Measurements from ENCODE around the gene UNK. TPM values are rescaled to one million over a fixed set of nuclear protein-coding genes. Genes with fewer than 3 reads are reported as not detected.

UNK gene
- total RNA-seq, 2 donors from 2014 or later, result 31.0 to 51.7 TPM

DNA sequence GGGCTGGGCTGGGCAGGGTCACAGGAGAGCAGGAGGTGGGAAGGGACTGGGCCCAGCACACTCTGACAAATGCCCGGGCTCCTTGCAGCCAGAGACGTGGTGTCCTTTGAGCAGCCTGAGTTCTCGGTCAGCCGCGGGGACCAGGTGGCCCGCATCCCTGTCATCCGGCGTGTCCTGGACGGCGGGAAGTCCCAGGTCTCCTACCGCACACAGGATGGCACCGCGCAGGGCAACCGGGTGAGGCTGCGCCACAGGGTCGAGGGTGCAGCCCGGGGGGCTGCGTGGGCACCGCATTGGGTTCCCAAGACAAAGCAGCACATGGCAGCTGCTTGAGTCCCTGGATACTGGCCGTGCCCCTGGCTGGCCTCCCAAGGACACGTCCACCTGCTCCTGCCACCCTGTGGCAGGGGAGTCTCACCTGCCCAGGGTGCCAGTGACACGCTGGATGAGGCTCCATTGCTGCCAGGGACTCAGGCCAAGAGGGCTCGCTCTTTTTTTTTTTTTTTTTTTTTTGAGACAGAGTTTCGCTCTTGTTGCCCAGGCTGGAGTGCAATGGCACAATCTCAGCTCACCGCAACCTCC is 40.9 kb upstream of the UNK start:
- Histone ChIP-seq H3K27me3 (replicated peaks; ENCODE audit: insufficient read depth) (no peaks in the 10 kb centered on the region), H3K36me3 (no peaks in the 10 kb centered on the region), H3K27ac (no peak overlapping the region), H3K9me3 (no peaks in the 10 kb centered on the region), H3K4me1 (ENCODE audit: control insufficient read depth in 1 of 2, low read depth in 2 of 2) (no peaks in the 10 kb centered on the region), H3K4me3 (no peak overlapping the region)
- ATAC-seq (ENCODE audit: insufficient number of reproducible peaks, low FRiP score, low read depth) (no peak), DNase-seq (ENCODE audit: low spot score) (no peak)
- TF ChIP-seq, protein P1, sequence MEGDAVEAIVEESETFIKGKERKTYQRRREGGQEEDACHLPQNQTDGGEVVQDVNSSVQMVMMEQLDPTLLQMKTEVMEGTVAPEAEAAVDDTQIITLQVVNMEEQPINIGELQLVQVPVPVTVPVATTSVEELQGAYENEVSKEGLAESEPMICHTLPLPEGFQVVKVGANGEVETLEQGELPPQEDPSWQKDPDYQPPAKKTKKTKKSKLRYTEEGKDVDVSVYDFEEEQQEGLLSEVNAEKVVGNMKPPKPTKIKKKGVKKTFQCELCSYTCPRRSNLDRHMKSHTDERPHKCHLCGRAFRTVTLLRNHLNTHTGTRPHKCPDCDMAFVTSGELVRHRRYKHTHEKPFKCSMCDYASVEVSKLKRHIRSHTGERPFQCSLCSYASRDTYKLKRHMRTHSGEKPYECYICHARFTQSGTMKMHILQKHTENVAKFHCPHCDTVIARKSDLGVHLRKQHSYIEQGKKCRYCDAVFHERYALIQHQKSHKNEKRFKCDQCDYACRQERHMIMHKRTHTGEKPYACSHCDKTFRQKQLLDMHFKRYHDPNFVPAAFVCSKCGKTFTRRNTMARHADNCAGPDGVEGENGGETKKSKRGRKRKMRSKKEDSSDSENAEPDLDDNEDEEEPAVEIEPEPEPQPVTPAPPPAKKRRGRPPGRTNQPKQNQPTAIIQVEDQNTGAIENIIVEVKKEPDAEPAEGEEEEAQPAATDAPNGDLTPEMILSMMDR (IDR thresholded peaks at IDR 0.05), result no peak

DNA sequence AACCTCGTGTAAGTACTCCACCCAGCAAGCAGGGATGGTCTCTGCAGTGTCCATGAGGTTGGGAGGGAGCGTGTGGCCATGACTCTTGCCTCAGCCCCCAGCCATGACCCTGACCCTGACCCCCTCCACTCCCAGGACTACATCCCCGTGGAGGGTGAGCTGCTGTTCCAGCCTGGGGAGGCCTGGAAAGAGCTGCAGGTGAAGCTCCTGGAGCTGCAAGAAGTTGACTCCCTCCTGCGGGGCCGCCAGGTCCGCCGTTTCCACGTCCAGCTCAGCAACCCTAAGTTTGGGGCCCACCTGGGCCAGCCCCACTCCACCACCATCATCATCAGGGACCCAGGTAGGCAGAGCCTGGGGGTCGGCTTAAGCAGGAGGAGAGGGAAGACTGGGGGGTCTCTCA is 35.9 kb upstream of the UNK start:
- no peak overlapping the region for H3K4me3 ChIP-seq
- H3K36me3 ChIP-seq, result no peaks in the 10 kb centered on the region
- H3K4me1 ChIP-seq (ENCODE audit: control insufficient read depth in 1 of 2, low read depth in 2 of 2), result peaks cover 0 to 23% of the 10 kb centered on the region in 2 donors
- TF ChIP-seq, protein P1 (IDR thresholded peaks at IDR 0.05), result no peak
- ATAC-seq (ENCODE audit: insufficient number of reproducible peaks, low FRiP score, low read depth) (no peak), DNase-seq (ENCODE audit: low spot score) (no peak)
- no peaks in the 10 kb centered on the region for H3K9me3 ChIP-seq
- H3K27me3 ChIP-seq (replicated peaks; ENCODE audit: insufficient read depth), result no peaks in the 10 kb centered on the region
- no peak overlapping the region for H3K27ac ChIP-seq

DNA sequence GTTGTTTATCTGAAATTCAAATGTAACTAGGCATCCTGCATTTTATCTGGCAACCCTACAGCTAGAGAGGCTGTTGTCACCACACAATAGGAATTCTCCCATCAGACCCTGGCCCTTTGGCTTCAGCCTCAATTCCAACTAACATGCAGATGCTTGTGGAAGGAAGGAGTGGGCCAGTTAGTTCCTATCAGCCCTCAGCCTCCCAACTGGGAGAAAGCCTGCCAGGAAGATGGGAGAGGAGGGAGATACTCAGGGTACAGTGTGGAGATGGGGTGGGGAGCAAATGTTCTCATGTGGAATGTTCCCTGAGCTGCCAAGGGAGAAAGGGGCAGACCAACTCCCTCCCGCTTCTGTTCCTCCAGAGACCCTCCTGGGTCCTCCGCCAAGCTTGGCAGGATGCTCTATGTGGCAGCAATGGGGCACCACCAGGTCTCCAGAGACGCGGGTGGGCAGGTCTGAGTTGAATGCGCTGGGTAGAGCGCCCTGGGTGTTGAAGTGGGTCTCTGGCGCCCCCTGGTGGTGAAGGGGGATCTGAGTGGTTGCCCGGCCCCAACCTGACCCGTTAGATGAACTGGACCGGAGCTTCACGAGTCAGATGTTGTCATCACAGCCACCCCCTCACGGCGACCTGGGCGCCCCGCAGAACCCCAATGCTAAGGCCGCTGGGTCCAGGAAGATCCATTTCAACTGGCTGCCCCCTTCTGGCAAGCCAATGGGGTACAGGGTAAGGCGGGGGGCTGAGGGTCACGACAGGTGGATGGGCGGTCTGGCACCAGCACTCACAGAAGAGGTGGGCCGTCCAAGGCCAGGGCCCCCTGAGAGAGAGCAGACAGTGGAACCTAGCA is 34.8 kb upstream of the UNK start:
- Histone ChIP-seq H3K4me1 (ENCODE audit: control insufficient read depth in 1 of 2, low read depth in 2 of 2) (peaks cover 3 to 32% of the 10 kb centered on the region in 2 donors), H3K4me3 (peak overlapping the region; percentile 23), H3K36me3 (no peaks in the 10 kb centered on the region), H3K27me3 (replicated peaks; ENCODE audit: insufficient read depth) (no peaks in the 10 kb centered on the region), H3K9me3 (no peaks in the 10 kb centered on the region), H3K27ac (peak overlapping the region in 1 of 2 donors; percentile 30)
- TF ChIP-seq, protein P1 (IDR thresholded peaks at IDR 0.05), result peak; percentile 98
- ATAC-seq (ENCODE audit: insufficient number of reproducible peaks, low FRiP score, low read depth) (no peak), DNase-seq (ENCODE audit: low spot score) (peak; percentile 79)

DNA sequence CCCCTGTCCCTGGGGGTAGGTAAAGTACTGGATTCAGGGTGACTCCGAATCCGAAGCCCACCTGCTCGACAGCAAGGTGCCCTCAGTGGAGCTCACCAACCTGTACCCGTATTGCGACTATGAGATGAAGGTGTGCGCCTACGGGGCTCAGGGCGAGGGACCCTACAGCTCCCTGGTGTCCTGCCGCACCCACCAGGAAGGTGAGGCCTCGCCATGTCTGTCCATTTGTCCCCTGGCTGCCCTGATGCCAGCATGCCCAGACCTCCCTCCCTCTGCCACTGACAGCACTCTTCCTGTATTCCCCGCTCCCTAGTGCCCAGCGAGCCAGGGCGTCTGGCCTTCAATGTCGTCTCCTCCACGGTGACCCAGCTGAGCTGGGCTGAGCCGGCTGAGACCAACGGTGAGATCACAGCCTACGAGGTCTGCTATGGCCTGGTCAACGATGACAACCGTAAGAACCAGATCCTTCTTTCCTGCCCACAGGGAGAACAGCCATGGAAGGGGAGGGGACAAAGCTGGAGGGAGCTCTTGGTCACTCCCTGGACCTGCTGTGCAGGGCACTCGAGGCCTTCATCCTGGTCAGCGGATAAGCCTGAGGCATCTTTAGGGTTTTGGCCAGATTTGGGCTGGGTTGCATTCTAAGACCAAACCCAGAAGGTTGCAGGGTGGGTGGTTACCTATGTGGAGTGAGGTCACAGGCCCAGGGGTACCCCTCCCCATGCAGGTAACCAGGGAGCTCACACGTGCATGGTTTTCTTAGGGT is 33.8 kb upstream of the UNK start:
- ATAC-seq (ENCODE audit: insufficient number of reproducible peaks, low FRiP score, low read depth) (no peak), DNase-seq (ENCODE audit: low spot score) (no peak)
- no peaks in the 10 kb centered on the region for H3K36me3 ChIP-seq
- H3K27me3 ChIP-seq (replicated peaks; ENCODE audit: insufficient read depth), result no peaks in the 10 kb centered on the region
- H3K4me1 ChIP-seq (ENCODE audit: control insufficient read depth in 1 of 2, low read depth in 2 of 2), result peaks cover 3 to 32% of the 10 kb centered on the region in 2 donors
- TF ChIP-seq, protein P1 (IDR thresholded peaks at IDR 0.05), result no peak
- no peak overlapping the region for H3K4me3 ChIP-seq
- no peaks in the 10 kb centered on the region for H3K9me3 ChIP-seq
- H3K27ac ChIP-seq, result no peak overlapping the region
